PFSK-1 (cell line): Measurements from ENCODE around the gene ZCCHC17.

Source experiments
- FOXP2 ChIP-seq: optimal IDR thresholded peaks from 2 replicates; pipeline ENCODE3; 2011; ENCODE audit warnings: borderline replicate concordance, control low read depth, inconsistent platforms; ENCODE audit not compliant: insufficient read depth; ENCODE audit errors: extremely low read length, extremely low read depth
- POLR2AphosphoS5 ChIP-seq: IDR thresholded peaks from 2 replicates; pipeline ENCODE4 v1.6.1; 2012; ENCODE audit warnings: low read depth, mild to moderate bottlenecking, control low read depth, low read length, moderate library complexity
- SIN3A ChIP-seq: IDR thresholded peaks from 2 replicates; pipeline ENCODE4 v1.6.1; 2012; ENCODE audit warnings: mild to moderate bottlenecking, low read length, moderate library complexity, borderline replicate concordance; ENCODE audit not compliant: insufficient read depth
- TAF1 ChIP-seq: IDR thresholded peaks from 2 replicates; pipeline ENCODE4 v1.6.1; 2012; ENCODE audit warnings: low read length, control low read depth, borderline replicate concordance; ENCODE audit not compliant: insufficient read depth
- TF ChIP-seq, protein P1 (sequence below), 2 experiments: IDR thresholded peaks; 2 replicates each; pipeline versions ENCODE4 v1.6.1 to v1.8.0; 2011 to 2012; ENCODE audit warnings: low read depth in 2 of 2, low read length in 2 of 2, control low read depth in 1 of 2, inconsistent platforms in 1 of 2, mild to moderate bottlenecking in 1 of 2, moderate library complexity in 1 of 2; ENCODE audit not compliant: insufficient read depth in 1 of 2

ZCCHC17 gene

DNA sequence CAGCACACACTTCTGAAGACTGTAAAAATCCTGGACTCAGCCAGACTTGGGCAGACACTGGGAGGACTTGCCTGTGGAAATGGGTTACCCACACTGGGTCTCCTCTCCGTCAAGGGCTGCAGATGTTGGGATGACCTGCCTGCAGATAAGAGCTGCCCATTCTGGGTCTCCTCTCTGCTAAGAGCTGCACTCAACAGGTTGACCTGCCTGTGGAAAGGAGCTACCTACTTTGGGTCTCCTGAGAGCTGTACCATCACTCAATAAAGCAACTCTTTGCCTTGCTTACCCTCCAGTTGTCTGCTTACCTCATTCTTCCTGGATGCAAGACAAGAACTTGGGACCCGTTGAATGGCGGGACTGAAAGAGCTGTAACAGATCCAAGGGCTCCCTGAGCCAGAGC, 28.2 kb downstream of the ZCCHC17 start:
- TF ChIP-seq FOXP2 = no peak
- TF ChIP-seq, protein P1, sequence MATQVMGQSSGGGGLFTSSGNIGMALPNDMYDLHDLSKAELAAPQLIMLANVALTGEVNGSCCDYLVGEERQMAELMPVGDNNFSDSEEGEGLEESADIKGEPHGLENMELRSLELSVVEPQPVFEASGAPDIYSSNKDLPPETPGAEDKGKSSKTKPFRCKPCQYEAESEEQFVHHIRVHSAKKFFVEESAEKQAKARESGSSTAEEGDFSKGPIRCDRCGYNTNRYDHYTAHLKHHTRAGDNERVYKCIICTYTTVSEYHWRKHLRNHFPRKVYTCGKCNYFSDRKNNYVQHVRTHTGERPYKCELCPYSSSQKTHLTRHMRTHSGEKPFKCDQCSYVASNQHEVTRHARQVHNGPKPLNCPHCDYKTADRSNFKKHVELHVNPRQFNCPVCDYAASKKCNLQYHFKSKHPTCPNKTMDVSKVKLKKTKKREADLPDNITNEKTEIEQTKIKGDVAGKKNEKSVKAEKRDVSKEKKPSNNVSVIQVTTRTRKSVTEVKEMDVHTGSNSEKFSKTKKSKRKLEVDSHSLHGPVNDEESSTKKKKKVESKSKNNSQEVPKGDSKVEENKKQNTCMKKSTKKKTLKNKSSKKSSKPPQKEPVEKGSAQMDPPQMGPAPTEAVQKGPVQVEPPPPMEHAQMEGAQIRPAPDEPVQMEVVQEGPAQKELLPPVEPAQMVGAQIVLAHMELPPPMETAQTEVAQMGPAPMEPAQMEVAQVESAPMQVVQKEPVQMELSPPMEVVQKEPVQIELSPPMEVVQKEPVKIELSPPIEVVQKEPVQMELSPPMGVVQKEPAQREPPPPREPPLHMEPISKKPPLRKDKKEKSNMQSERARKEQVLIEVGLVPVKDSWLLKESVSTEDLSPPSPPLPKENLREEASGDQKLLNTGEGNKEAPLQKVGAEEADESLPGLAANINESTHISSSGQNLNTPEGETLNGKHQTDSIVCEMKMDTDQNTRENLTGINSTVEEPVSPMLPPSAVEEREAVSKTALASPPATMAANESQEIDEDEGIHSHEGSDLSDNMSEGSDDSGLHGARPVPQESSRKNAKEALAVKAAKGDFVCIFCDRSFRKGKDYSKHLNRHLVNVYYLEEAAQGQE (IDR thresholded peaks at IDR 0.05; ENCODE audit: insufficient read depth in 1 of 2, low read depth in 2 of 2, low read length in 2 of 2) = no peak
- TF ChIP-seq TAF1 = no peak
- TF ChIP-seq SIN3A = no peak
- TF ChIP-seq POLR2AphosphoS5 = no peak

DNA sequence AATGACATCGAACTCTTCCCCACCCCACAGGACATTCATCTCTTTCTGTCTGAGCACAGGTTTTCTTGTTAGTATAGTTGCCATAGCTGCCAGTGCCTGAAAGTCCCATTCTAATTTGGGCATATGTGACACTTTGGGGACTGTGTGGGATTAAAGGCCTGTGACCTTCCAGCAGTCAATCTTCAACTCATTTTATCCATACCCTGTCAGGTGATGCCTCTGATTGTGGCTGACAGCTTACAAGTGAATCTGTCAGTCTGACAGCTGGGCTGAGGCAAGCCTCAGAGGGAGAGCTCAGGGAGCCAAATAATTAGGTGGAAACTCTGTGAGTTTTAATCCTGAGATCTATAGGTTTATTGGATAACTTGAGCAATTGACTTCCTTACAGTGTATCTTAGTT, 29.6 kb downstream of the ZCCHC17 start:
- TF ChIP-seq SIN3A (no peak), FOXP2 (no peak), POLR2AphosphoS5 (no peak), TAF1 (no peak)
- TF ChIP-seq, protein P1 (IDR thresholded peaks at IDR 0.05; ENCODE audit: insufficient read depth in 1 of 2, low read depth in 2 of 2, low read length in 2 of 2) = no peak

DNA sequence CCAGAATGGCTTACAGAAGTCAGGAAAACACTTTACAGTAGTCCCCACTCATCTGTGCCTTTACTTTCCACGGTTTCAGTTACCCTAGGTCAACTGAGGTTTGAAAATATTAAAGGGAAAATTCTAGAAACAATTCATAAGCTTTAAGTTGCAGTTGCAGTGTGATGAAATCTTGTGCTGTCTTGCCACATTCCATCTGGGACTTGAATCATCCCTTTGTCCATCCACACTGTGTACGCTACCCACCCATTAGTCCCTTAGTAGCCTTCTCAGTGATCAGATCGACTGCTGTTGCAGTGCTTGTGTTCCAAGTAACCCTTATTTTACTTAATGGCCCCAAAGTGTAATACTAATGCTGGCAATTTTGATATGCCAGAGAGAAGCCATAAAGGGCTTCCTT, 30.5 kb downstream of the ZCCHC17 start:
- TF ChIP-seq POLR2AphosphoS5 = no peak
- no peak for TF ChIP-seq TAF1
- no peak for TF ChIP-seq SIN3A
- TF ChIP-seq, protein P1 (IDR thresholded peaks at IDR 0.05; ENCODE audit: insufficient read depth in 1 of 2, low read depth in 2 of 2, low read length in 2 of 2) = no peak
- TF ChIP-seq FOXP2 = no peak

DNA sequence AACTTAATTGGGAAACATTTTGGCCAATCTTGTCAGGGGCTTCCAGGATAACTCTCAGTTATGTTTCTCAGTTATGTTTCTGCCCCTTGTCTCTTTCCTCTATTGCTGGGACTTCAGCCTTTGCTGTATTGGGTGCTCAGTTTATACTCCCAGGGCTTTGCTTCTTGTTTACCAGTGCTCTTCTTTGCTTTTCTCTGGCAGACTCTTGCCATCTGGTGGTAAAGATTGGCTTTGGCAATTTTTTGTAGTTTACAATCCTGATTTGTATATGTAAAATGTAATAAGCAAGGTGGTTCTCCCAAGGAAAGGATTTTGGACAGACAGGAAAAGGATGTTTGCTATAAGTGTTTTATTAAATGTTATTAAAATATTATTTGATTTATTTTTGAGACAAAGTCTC, 38.2 kb downstream of the ZCCHC17 start:
- TF ChIP-seq, protein P1 (IDR thresholded peaks at IDR 0.05; ENCODE audit: insufficient read depth in 1 of 2, low read depth in 2 of 2, low read length in 2 of 2) = no peak
- no peak for TF ChIP-seq TAF1
- TF ChIP-seq POLR2AphosphoS5 = no peak
- no peak for TF ChIP-seq SIN3A
- no peak for TF ChIP-seq FOXP2
